Tibial nerve (tissue), 4 donors: ENCODE measurements around the gene SNX18. TPM values are rescaled to one million over a fixed set of nuclear protein-coding genes. Genes with fewer than 3 reads are reported as not detected.
"Not testable (repeated sequence)": the region's sequence is repeated elsewhere in the genome, so short reads cannot be mapped to it uniquely, and the experiment has no call there.

Experiments used
- DNase-seq, 2 donors: peaks; one replicate each; pipeline ENCODE4 v3.0.0-alpha.2; 2019; ENCODE audit warnings: low spot score in 2 of 2
- H3K27ac ChIP-seq, 4 donors: fragments of 200-600 bp; sonication (generic) in 3 of 4; one replicate each; pipeline ENCODE4 v1.5.1; 2017 to 2019; ENCODE audit warnings: mild to moderate bottlenecking in 1 of 4
- H3K27me3 ChIP-seq, 2 donors: fragments of 200-600 bp; sonication (generic) in 1 of 2; one replicate each; pipeline versions ENCODE4 v1.5.1 to v1.6.0; 2017 to 2019
- H3K36me3 ChIP-seq, 3 donors: fragments of 200-600 bp; sonication (generic); one replicate each; pipeline ENCODE4 v1.5.1; 2018 to 2019
- H3K4me1 ChIP-seq, 4 donors: fragments of 200-600 bp; sonication (generic) in 3 of 4; one replicate each; pipeline ENCODE4 v1.5.1; 2017 to 2019
- H3K4me3 ChIP-seq, 4 donors: fragments of 200-600 bp; sonication (generic) in 3 of 4; one replicate each; pipeline ENCODE4 v1.5.1; 2017 to 2019; ENCODE audit warnings: mild to moderate bottlenecking in 1 of 4, moderate library complexity in 1 of 4
- H3K9me3 ChIP-seq, 4 donors: fragments of 200-600 bp; sonication (generic) in 3 of 4; one replicate each; pipeline ENCODE4 v1.5.1; 2017 to 2019
- EP300 ChIP-seq, 2 donors: sonication (generic); formaldehyde crosslinking; IDR thresholded peaks; one replicate each; pipeline ENCODE4 v1.6.1; 2017; ENCODE audit warnings: antibody characterized with exemption in 2 of 2, mild to moderate bottlenecking in 1 of 2
- POLR2A ChIP-seq, 2 donors: fragments of 450-650 bp; IDR thresholded peaks; one replicate each; pipeline ENCODE4 v1.6.1; 2017; ENCODE audit warnings: antibody characterized with exemption in 2 of 2, mild to moderate bottlenecking in 2 of 2, moderate library complexity in 2 of 2
- WGBS, 2 donors: methylation state at CpG; one replicate each; pipeline ENCODE4 v1.1.5; 2018; 5-methylcytosine and 5-hydroxymethylcytosine counted together
- total RNA-seq, 4 donors: library from RNA; depleted of rRNA; stranded (reverse); fragments of >200 nt; gene quantifications; one replicate each; pipeline ENCODE4 v1.1.0, GENCODE V29; 2016
- TF ChIP-seq, protein P1 (sequence below), 5 experiments: fragments of 200-600 bp in 3 of 5; fragments of 450-650 bp in 2 of 5; sonication (generic) in 3 of 5; IDR thresholded peaks; one replicate each; pipeline ENCODE4 v1.5.1; 2016 to 2019; ENCODE audit warnings: antibody characterized with exemption in 5 of 5, mild to moderate bottlenecking in 3 of 5, moderate library complexity in 2 of 5

The SNX18 gene
- total RNA-seq, 4 donors from 2014 or later, result 39.3 to 61.5 (median 45.6) TPM

DNA sequence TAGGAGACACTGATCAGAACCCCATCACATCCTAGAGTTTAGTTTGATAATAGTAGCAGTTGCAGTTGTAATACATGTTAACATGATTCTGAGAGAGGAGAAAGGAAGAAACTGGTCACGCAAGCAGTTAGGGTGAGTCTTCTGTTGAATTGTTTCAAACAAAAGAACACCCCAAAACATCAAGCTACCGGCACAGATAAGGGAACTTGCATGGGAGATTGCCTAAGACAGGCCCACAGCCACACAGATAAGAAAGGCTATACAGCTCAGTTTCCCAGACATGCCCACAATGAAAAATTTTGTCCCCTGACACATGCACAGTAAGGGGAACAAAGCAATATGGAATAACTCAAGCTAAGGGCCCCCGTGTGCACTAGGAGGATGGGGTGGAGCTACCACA lies 46.2 kb upstream of the SNX18 start:
- H3K4me3 ChIP-seq, result no peak overlapping the region
- DNase-seq, result no peak
- peaks cover 0 to 13% (median 4%) of the 10 kb centered on the region in 4 donors for H3K4me1 ChIP-seq
- H3K27ac ChIP-seq, result no peak overlapping the region
- TF ChIP-seq, protein P1, sequence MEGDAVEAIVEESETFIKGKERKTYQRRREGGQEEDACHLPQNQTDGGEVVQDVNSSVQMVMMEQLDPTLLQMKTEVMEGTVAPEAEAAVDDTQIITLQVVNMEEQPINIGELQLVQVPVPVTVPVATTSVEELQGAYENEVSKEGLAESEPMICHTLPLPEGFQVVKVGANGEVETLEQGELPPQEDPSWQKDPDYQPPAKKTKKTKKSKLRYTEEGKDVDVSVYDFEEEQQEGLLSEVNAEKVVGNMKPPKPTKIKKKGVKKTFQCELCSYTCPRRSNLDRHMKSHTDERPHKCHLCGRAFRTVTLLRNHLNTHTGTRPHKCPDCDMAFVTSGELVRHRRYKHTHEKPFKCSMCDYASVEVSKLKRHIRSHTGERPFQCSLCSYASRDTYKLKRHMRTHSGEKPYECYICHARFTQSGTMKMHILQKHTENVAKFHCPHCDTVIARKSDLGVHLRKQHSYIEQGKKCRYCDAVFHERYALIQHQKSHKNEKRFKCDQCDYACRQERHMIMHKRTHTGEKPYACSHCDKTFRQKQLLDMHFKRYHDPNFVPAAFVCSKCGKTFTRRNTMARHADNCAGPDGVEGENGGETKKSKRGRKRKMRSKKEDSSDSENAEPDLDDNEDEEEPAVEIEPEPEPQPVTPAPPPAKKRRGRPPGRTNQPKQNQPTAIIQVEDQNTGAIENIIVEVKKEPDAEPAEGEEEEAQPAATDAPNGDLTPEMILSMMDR (IDR thresholded peaks at IDR 0.05), result no peak
- TF ChIP-seq EP300 (IDR thresholded peaks at IDR 0.05) (no peak), POLR2A (IDR thresholded peaks at IDR 0.05) (no peak)
- H3K36me3 ChIP-seq, result no peaks in the 10 kb centered on the region
- no peaks in the 10 kb centered on the region for H3K27me3 ChIP-seq
- H3K9me3 ChIP-seq, result no peaks in the 10 kb centered on the region
- WGBS, 2 donors, result 55 to 65% methylated on average over 3 of the region's 3 CpGs

DNA sequence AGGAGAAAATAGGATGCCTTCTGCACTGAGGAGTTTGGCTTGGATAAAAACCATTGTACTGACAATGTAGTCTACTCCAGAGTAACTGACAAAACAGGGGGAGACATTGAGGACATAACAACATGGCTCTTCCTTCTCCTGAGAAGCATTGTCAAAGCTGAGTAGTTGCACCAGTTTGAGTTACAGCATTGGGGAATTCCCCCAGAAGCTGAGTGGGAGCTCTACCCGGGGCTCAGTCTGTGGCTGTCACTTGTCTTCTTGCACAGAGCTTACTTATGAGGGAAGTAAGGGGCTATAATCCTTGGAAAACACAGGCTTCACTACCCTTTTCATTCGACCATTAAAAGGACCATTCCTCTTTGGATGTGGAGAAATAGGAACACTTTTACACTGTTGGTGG lies 40.9 kb upstream of the SNX18 start:
- DNase-seq, result no peak
- Histone ChIP-seq H3K36me3 (no peaks in the 10 kb centered on the region), H3K27ac (no peak overlapping the region), H3K4me3 (no peak overlapping the region), H3K4me1 (no peaks in the 10 kb centered on the region), H3K9me3 (no peaks in the 10 kb centered on the region), H3K27me3 (no peaks in the 10 kb centered on the region)
- TF ChIP-seq POLR2A (IDR thresholded peaks at IDR 0.05) (no peak), EP300 (IDR thresholded peaks at IDR 0.05) (no peak)
- TF ChIP-seq, protein P1 (IDR thresholded peaks at IDR 0.05), result no peak
- WGBS, 2 donors, result 67 to 88% methylated on average over 2 of the region's 2 CpGs

DNA sequence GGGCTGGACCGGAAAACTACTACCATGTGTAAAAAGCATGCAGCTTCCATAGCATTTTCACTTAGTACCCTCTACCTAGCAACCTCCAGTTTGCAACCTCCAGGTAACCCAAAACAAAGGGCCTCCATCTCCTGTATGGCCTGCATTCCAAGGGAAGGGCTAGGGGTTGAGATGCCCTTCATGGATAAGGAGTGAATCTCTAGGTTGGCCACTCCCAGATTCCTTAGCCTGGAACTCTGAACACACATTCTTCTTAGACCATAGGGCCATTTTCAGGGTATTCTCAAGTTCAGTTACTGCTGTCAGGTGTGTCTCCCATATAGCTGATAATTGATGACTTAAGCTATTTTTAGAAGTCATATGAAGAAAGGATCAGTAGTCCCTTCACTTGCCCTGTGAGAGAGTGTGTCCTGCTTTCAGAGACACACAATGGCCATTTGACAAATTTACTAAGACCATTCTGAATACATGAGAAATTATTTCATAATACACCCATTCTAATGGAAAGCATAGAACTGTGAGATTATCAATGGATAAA lies 39.5 kb upstream of the SNX18 start:
- H3K27ac ChIP-seq, result no peak overlapping the region
- H3K9me3 ChIP-seq, result no peaks in the 10 kb centered on the region
- H3K27me3 ChIP-seq, result no peaks in the 10 kb centered on the region
- no peaks in the 10 kb centered on the region for H3K36me3 ChIP-seq
- WGBS, 2 donors, result 88 to 100% methylated on average over 1 of the region's 1 CpG
- no peak for DNase-seq
- H3K4me3 ChIP-seq, result no peak overlapping the region
- TF ChIP-seq EP300 (IDR thresholded peaks at IDR 0.05), result no peak
- TF ChIP-seq, protein P1 (IDR thresholded peaks at IDR 0.05), result no peak
- no peak for TF ChIP-seq POLR2A (IDR thresholded peaks at IDR 0.05)
- no peaks in the 10 kb centered on the region for H3K4me1 ChIP-seq

DNA sequence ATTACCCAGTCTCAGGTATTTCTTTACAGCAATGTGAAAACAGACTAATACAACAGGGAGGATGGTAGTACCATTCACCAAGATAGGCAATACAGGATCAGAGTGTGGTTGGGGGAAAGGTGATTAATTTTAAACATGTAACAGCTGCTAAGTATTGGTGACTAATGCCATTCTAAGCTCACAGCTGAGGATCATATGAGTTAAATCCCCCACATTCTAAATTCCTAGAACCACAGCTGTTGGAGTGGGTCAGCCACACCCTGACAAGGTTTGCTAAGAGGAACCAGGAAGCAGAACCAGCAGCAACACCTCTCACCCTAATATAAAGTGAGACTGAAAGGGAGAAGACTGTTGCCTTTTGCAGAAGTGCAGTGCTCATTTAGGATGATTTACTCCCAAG lies 37.3 kb upstream of the SNX18 start:
- Histone ChIP-seq H3K27ac (no peak overlapping the region), H3K4me3 (no peak overlapping the region), H3K27me3 (no peaks in the 10 kb centered on the region), H3K9me3 (no peaks in the 10 kb centered on the region), H3K36me3 (no peaks in the 10 kb centered on the region), H3K4me1 (no peaks in the 10 kb centered on the region)
- no peak for DNase-seq
- TF ChIP-seq POLR2A (IDR thresholded peaks at IDR 0.05) (no peak), EP300 (IDR thresholded peaks at IDR 0.05) (no peak)
- TF ChIP-seq, protein P1 (IDR thresholded peaks at IDR 0.05), result no peak

DNA sequence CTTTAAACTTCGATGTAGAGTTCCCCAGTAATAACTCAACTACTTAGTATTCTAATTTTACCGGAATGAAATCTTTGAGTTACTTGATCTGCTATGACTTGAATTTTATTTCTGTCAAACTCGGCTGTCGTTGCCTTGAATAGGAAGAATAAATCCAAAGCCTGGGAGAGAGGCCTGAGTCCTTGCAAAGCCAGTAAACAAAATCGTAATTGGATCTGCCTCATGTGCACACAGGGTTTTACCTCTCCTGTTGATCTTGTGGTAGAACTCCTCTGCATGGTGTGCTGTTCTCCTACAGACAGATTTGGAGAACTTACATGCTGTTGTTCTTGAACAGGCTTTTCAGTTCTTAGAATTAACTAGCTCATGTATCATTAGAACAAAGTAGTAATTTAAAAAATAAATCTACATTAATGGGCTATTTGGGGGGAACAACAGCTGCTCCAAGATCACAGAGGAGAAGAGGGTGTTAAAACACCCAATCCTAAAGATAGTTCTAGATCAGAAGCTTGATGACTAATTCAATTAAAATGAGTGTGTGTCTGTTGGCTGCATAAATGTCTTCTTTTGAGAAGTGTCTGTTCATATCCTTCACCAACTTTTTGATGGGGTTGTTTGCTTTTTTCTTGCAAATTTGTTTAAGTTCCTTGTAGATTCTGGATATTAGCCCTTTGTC lies 33.2 kb upstream of the SNX18 start:
- WGBS, 2 donors, result 76% methylated on average over 5 of the region's 5 CpGs
- Histone ChIP-seq H3K27ac (no peak overlapping the region), H3K4me1 (no peaks in the 10 kb centered on the region), H3K27me3 (no peaks in the 10 kb centered on the region), H3K4me3 (no peak overlapping the region), H3K9me3 (no peaks in the 10 kb centered on the region), H3K36me3 (no peaks in the 10 kb centered on the region)
- TF ChIP-seq, protein P1 (IDR thresholded peaks at IDR 0.05), result no peak
- TF ChIP-seq POLR2A (IDR thresholded peaks at IDR 0.05) (no peak), EP300 (IDR thresholded peaks at IDR 0.05) (no peak)
- no peak for DNase-seq

DNA sequence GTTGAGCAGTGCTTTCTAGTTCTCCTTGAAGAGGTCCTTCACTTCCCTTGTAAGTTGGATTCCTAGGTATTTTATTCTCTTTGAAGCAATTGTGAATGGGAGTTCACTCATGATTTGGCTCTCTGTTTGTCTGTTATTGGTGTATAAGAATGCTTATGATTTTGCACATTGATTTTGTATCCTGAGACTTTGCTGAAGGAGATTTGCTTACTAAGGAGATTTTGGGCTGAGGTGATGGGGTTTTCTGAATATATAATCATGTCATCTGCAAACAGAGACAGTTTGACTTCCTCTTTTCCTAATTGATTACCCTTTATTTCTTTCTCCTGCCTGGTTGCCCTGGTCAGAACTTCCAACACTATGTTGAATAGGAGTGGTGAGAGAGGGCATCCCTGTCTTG lies 31.9 kb upstream of the SNX18 start:
- not testable (repeated sequence) for H3K27me3 ChIP-seq, H3K36me3 ChIP-seq, H3K4me3 ChIP-seq, H3K27ac ChIP-seq, H3K9me3 ChIP-seq, DNase-seq, H3K4me1 ChIP-seq
